Endothelial cell of umbilical vein (primary cell): ENCODE measurements around the gene NCR2. TPM values are rescaled to one million over a fixed set of nuclear protein-coding genes. Genes with fewer than 3 reads are reported as not detected.

ENCODE experiments used
- BruUV-seq: library from RNA; stranded (reverse); fragments of 400-500 nt; replicated peaks from 2 replicates; lab custom pipeline; 2021; lab: Mats Ljungman, UMichigan
- CTCF ChIA-PET: fragments of 300-600, 350-600 bp; sonication (Branson Sonifier 250); formaldehyde crosslinking; loops from one replicate; lab custom pipeline; 2021; ENCODE audit warnings: antibody characterized with exemption, inconsistent platforms; lab: Charles Lee
- POLR2A ChIA-PET: fragments of 300-600, 350-600 bp; sonication (Branson Sonifier 250); formaldehyde crosslinking; loops from one replicate; lab custom pipeline; 2021; ENCODE audit warnings: antibody characterized with exemption, inconsistent platforms; lab: Charles Lee
- DNase-seq: peaks from one replicate; pipeline ENCODE4 v3.0.0-alpha.2; 2011; ENCODE audit warnings: low read depth, low spot score
- FAIRE-seq: peaks from 2 replicates; lab custom pipeline; 2011; peaks lifted over from hg19 to GRCh38; lab: Jason Lieb, UNC
- H2AFZ ChIP-seq: 2 replicates; pipeline ENCODE4 v1.6.0; 2012; ENCODE audit warnings: low read depth, low read length, control low read depth, inconsistent platforms
- H3K27ac ChIP-seq: 2 replicates; pipeline ENCODE4 v1.5.1; 2011; ENCODE audit warnings: low read depth, mild to moderate bottlenecking, control low read depth, low read length, moderate library complexity; ENCODE audit not compliant: insufficient read depth
- H3K27me3 ChIP-seq, 2 experiments: 2 replicates each; pipeline versions ENCODE4 v1.6.0 to v1.6.1; 2011; ENCODE audit warnings: low read length in 2 of 2, mixed read lengths in 1 of 2; ENCODE audit not compliant: control insufficient read depth in 2 of 2, insufficient read depth in 2 of 2
- H3K36me3 ChIP-seq, 2 experiments: 2 replicates in 1 of 2; 3 replicates in 1 of 2; pipeline ENCODE4 v1.5.1; 2011; ENCODE audit warnings: low read length in 2 of 2, mild to moderate bottlenecking in 1 of 2, moderate library complexity in 1 of 2; ENCODE audit not compliant: control insufficient read depth in 2 of 2, insufficient read depth in 2 of 2; ENCODE audit errors: extremely low read depth in 1 of 2
- H3K4me1 ChIP-seq: 3 replicates; pipeline ENCODE4 v1.5.1; 2011; ENCODE audit warnings: mild to moderate bottlenecking, low read length; ENCODE audit not compliant: control insufficient read depth, insufficient read depth; ENCODE audit errors: extremely low read depth
- H3K4me2 ChIP-seq: 2 replicates; pipeline ENCODE4 v1.6.1; 2011; ENCODE audit warnings: low read length, control low read depth, mixed read lengths; ENCODE audit not compliant: insufficient read depth
- H3K4me3 ChIP-seq, 3 experiments: fragments of 200-600 bp in 1 of 3; sonication (generic), shearing (Covaris generic) in 1 of 3; replicated peaks in 1 of 3; 2 replicates each; pipeline ENCODE4 v1.5.1; 2011 to 2016; ENCODE audit warnings: control low read depth in 3 of 3, low read length in 3 of 3, mild to moderate bottlenecking in 2 of 3, inconsistent platforms in 1 of 3, low read depth in 1 of 3, moderate library complexity in 1 of 3; ENCODE audit not compliant: insufficient read depth in 1 of 3
- H3K79me2 ChIP-seq: 2 replicates; pipeline ENCODE4 v1.6.0; 2012; ENCODE audit warnings: low read length, inconsistent platforms; ENCODE audit not compliant: control insufficient read depth, insufficient read depth
- H3K9ac ChIP-seq: replicated peaks from 2 replicates; pipeline ENCODE3; 2011; ENCODE audit warnings: low read length, control low read depth; ENCODE audit not compliant: insufficient read depth; ENCODE audit errors: extremely low read depth
- H3K9me1 ChIP-seq: replicated peaks from 3 replicates; pipeline ENCODE4 v1.6.0; 2011; ENCODE audit warnings: mild to moderate bottlenecking, low read length; ENCODE audit not compliant: control insufficient read depth, insufficient read depth; ENCODE audit errors: extremely low read depth
- H3K9me3 ChIP-seq: replicated peaks from 2 replicates; pipeline ENCODE4 v1.5.1; 2012; ENCODE audit warnings: low read length, inconsistent platforms; ENCODE audit not compliant: control insufficient read depth, insufficient read depth
- H4K20me1 ChIP-seq: replicated peaks from 2 replicates; pipeline ENCODE3; 2011; ENCODE audit warnings: mild to moderate bottlenecking, low read length; ENCODE audit not compliant: control insufficient read depth, insufficient read depth; ENCODE audit errors: extremely low read depth
- EZH2 ChIP-seq: IDR thresholded peaks from 2 replicates; pipeline ENCODE4 v1.6.1; 2012; ENCODE audit warnings: borderline replicate concordance, low read depth, mild to moderate bottlenecking, moderate library complexity, low read length, inconsistent platforms; ENCODE audit not compliant: severe bottlenecking
- FOS ChIP-seq: IDR thresholded peaks from 2 replicates; pipeline ENCODE4 v1.6.1; 2011; ENCODE audit warnings: mild to moderate bottlenecking, low read length, moderate library complexity, borderline replicate concordance; ENCODE audit not compliant: insufficient read depth
- GATA2 ChIP-seq: IDR thresholded peaks from 2 replicates; pipeline ENCODE4 v1.7.0; 2011; ENCODE audit warnings: low read depth, mild to moderate bottlenecking, moderate library complexity, mixed read lengths, low read length; ENCODE audit not compliant: insufficient read length, insufficient read depth
- JUN ChIP-seq: IDR thresholded peaks from 2 replicates; pipeline ENCODE4 v1.6.1; 2011; ENCODE audit warnings: borderline replicate concordance, low read depth; ENCODE audit not compliant: insufficient read length, insufficient read depth
- MYC ChIP-seq: IDR thresholded peaks from one replicate; pipeline ENCODE4 v1.6.1; 2011; ENCODE audit warnings: mild to moderate bottlenecking, low read depth, low read length
- POLR2A ChIP-seq: IDR thresholded peaks from 2 replicates; pipeline ENCODE4 v1.6.1; 2012; ENCODE audit warnings: low read depth, mild to moderate bottlenecking, control low read depth, low read length
- POLR2AphosphoS5 ChIP-seq: IDR thresholded peaks from 2 replicates; pipeline ENCODE4 v1.6.1; 2012; ENCODE audit warnings: low read depth, mild to moderate bottlenecking, control low read depth, low read length, moderate library complexity; ENCODE audit not compliant: insufficient read depth
- dilution Hi-C: fragments of 300-500 bp; cut with MboI; formaldehyde crosslinking; loops from one replicate; pipeline ENCODE4 v1.15.0; 2019; ENCODE audit warnings: low sequenced_read_pairs; ENCODE audit not compliant: extremely low pct_ligation_motif_present
- intact Hi-C: fragments of 100-400 bp; cut with micrococcal nuclease; formaldehyde crosslinking; loops from one replicate; pipeline ENCODE4 v1.10.0; 2022
- polyA plus RNA-seq, 4 experiments: library from polyadenylated mRNA; depleted of rRNA in 3 of 4; stranded (reverse) in 3 of 4; unstranded in 1 of 4; fragments of >200 nt; gene quantifications; 2 replicates each; pipeline versions ENCODE4 v1.2.1 to v1.2.3, GENCODE V29; 2011 to 2012; ENCODE audit warnings: missing spikeins in 1 of 4
- total RNA-seq: library from RNA; stranded (reverse); gene quantifications from 2 replicates; pipeline ENCODE4 v1.2.3, GENCODE V29; 2021
- TF ChIP-seq, protein P1 (sequence below): IDR thresholded peaks from 2 replicates; pipeline ENCODE4 v1.6.1; 2011; ENCODE audit not compliant: insufficient read depth, insufficient read length
- TF ChIP-seq, protein P2 (sequence below), 2 donors: IDR thresholded peaks; 1 replicate in 1 of 2; 2 replicates in 1 of 2; pipeline ENCODE4 v1.5.1; 2011; ENCODE audit warnings: low read length in 2 of 2, mild to moderate bottlenecking in 2 of 2, moderate library complexity in 2 of 2, control low read depth in 1 of 2, inconsistent platforms in 1 of 2, low read depth in 1 of 2; ENCODE audit not compliant: insufficient read depth in 1 of 2; ENCODE audit errors: extremely low read depth in 1 of 2

NCR2 gene
- total and polyA plus RNA-seq, 2 donors (not counting 3 experiments of a cell fraction or from before 2014, with no cell fraction given) = not detected

DNA sequence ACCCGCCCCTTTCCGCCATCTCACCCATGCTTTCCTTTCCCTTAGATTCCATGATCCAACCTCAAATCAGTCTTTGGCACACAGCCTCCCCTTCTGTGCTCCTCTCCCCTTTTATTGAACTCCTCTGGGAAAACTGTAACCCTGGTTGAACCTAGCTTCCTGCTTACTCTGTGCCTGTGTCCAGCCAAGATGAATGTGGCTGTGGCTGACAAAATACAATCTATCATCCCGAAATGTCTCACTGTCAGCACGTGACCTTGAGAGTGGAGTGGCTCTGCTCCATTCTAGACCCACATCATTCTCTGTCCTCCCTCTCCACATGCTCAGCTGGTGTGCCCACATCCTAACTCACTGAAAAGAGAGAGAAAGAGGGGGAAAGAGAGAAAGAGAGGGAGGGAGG lies 11.0 kb downstream of the NCR2 start:
- Histone ChIP-seq H3K36me3 (no peaks in the 10 kb centered on the region), H3K4me2 (no peak overlapping the region), H3K9ac (no peak overlapping the region), H3K4me3 (no peak overlapping the region), H3K79me2 (no peaks in the 10 kb centered on the region), H4K20me1 (no peaks in the 10 kb centered on the region), H3K27me3 (peaks cover 0 to 5% of the 10 kb centered on the region in 2 experiments), H3K9me1 (no peaks in the 10 kb centered on the region), H3K4me1 (no peaks in the 10 kb centered on the region), H3K27ac (no peak overlapping the region), H3K9me3 (no peaks in the 10 kb centered on the region), H2AFZ (no peak overlapping the region)
- intact Hi-C loops = no loop called here
- CTCF ChIA-PET = no interaction called here
- no peak for FAIRE-seq
- dilution Hi-C loops = no loop called here
- peak; percentile 38 for DNase-seq
- no TSS peak for BruUV-seq
- POLR2A ChIA-PET = no interaction called here
- no peak for TF ChIP-seq EZH2
- TF ChIP-seq, protein P1, sequence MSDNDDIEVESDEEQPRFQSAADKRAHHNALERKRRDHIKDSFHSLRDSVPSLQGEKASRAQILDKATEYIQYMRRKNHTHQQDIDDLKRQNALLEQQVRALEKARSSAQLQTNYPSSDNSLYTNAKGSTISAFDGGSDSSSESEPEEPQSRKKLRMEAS = no peak
- TF ChIP-seq POLR2A = no peak
- TF ChIP-seq JUN = no peak
- no peak for TF ChIP-seq MYC
- TF ChIP-seq POLR2AphosphoS5 = no peak
- TF ChIP-seq GATA2 = no peak
- TF ChIP-seq, protein P2, sequence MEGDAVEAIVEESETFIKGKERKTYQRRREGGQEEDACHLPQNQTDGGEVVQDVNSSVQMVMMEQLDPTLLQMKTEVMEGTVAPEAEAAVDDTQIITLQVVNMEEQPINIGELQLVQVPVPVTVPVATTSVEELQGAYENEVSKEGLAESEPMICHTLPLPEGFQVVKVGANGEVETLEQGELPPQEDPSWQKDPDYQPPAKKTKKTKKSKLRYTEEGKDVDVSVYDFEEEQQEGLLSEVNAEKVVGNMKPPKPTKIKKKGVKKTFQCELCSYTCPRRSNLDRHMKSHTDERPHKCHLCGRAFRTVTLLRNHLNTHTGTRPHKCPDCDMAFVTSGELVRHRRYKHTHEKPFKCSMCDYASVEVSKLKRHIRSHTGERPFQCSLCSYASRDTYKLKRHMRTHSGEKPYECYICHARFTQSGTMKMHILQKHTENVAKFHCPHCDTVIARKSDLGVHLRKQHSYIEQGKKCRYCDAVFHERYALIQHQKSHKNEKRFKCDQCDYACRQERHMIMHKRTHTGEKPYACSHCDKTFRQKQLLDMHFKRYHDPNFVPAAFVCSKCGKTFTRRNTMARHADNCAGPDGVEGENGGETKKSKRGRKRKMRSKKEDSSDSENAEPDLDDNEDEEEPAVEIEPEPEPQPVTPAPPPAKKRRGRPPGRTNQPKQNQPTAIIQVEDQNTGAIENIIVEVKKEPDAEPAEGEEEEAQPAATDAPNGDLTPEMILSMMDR (IDR thresholded peaks at IDR 0.05; ENCODE audit: extremely low read depth in 1 of 2, insufficient read depth in 1 of 2, low read depth in 1 of 2, low read length in 2 of 2) = no peak
- no peak for TF ChIP-seq FOS
